ENCODE measurements around the gene LRRC75A.

GRCh38 chr17:16465052-16465312 is 27.0 kb downstream of the LRRC75A start:
- TF ChIP-seq, protein P1, sequence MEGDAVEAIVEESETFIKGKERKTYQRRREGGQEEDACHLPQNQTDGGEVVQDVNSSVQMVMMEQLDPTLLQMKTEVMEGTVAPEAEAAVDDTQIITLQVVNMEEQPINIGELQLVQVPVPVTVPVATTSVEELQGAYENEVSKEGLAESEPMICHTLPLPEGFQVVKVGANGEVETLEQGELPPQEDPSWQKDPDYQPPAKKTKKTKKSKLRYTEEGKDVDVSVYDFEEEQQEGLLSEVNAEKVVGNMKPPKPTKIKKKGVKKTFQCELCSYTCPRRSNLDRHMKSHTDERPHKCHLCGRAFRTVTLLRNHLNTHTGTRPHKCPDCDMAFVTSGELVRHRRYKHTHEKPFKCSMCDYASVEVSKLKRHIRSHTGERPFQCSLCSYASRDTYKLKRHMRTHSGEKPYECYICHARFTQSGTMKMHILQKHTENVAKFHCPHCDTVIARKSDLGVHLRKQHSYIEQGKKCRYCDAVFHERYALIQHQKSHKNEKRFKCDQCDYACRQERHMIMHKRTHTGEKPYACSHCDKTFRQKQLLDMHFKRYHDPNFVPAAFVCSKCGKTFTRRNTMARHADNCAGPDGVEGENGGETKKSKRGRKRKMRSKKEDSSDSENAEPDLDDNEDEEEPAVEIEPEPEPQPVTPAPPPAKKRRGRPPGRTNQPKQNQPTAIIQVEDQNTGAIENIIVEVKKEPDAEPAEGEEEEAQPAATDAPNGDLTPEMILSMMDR (IDR thresholded peaks at IDR 0.05; ENCODE audit: low read depth, low read length, missing input control) = no peak
- TF ChIP-seq, protein P2, sequence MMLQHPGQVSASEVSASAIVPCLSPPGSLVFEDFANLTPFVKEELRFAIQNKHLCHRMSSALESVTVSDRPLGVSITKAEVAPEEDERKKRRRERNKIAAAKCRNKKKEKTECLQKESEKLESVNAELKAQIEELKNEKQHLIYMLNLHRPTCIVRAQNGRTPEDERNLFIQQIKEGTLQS (IDR thresholded peaks at IDR 0.05) = no peak
- TF ChIP-seq RAD21 (IDR thresholded peaks at IDR 0.05) = no peak
- TF ChIP-seq REST (IDR thresholded peaks at IDR 0.05) = no peak
- no peak for TF ChIP-seq MAX (IDR thresholded peaks at IDR 0.05)
- TF ChIP-seq RXRA (IDR thresholded peaks at IDR 0.05) = no peak
- TF ChIP-seq, protein P3, sequence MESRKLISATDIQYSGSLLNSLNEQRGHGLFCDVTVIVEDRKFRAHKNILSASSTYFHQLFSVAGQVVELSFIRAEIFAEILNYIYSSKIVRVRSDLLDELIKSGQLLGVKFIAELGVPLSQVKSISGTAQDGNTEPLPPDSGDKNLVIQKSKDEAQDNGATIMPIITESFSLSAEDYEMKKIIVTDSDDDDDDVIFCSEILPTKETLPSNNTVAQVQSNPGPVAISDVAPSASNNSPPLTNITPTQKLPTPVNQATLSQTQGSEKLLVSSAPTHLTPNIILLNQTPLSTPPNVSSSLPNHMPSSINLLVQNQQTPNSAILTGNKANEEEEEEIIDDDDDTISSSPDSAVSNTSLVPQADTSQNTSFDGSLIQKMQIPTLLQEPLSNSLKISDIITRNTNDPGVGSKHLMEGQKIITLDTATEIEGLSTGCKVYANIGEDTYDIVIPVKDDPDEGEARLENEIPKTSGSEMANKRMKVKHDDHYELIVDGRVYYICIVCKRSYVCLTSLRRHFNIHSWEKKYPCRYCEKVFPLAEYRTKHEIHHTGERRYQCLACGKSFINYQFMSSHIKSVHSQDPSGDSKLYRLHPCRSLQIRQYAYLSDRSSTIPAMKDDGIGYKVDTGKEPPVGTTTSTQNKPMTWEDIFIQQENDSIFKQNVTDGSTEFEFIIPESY (IDR thresholded peaks at IDR 0.05) = no peak
- no peak for TF ChIP-seq EGR1 (IDR thresholded peaks at IDR 0.05; ENCODE audit: low read depth in 2 of 2)
- TF ChIP-seq SP1 (IDR thresholded peaks at IDR 0.05) = no peak
- TF ChIP-seq GABPA (IDR thresholded peaks at IDR 0.05 in 1 of 2, conservative IDR thresholded peaks at IDR 0.05 in 1 of 2) = no peak
- no peak for TF ChIP-seq TAF1 (conservative IDR thresholded peaks at IDR 0.05)
